ENCODE results near the gene ACAD10. TPM values are rescaled to one million over a fixed set of nuclear protein-coding genes. Genes with fewer than 3 reads are reported as not detected.
"Not testable (repeated sequence)": the region's sequence is repeated elsewhere in the genome, so short reads cannot be mapped to it uniquely, and the experiment has no call there.

Gene ACAD10
- total and polyA plus RNA-seq, 4 donors = 10.1 to 38.6 (median 17.5) TPM

DNA sequence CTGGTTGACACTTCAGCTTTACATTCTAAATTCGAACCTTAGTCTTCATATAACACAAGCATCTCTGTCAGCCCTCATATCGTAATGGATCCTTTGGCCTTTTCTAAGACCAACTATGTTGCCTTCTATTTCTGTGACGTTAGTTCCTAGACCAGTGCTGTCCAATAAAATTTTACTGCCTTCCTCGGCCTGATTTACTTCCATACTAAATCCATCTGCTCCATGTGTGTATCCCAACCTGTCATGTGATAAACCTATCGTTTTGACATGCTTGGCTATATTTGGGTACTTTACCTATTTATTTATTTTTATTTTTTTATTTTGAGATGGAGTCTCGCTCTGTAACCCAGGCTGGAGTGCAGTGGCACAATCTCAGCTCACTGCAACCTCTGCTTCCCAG, 20.3 kb downstream of the ACAD10 start:
- Histone ChIP-seq H3K36me3 (ENCODE audit: control insufficient read depth in 4 of 4, insufficient read depth in 4 of 4, low read length in 4 of 4) (peaks cover 30 to 34% (median 32%) of the 10 kb centered on the region in 4 donors), H3K27me3 (ENCODE audit: control insufficient read depth in 3 of 3, insufficient read depth in 3 of 3, low read length in 2 of 3) (no peaks in the 10 kb centered on the region), H3K9me3 (ENCODE audit: control insufficient read depth in 4 of 4, insufficient read depth in 3 of 4, low read length in 3 of 4) (no peaks in the 10 kb centered on the region), H3K27ac (ENCODE audit: low read depth in 1 of 2, low read length in 1 of 2) (no peak overlapping the region), H3K4me3 (no peak overlapping the region), H3K9ac (ENCODE audit: insufficient read depth in 1 of 2, low read length in 2 of 2) (no peak overlapping the region), H3K4me1 (ENCODE audit: control insufficient read depth in 5 of 5, insufficient read depth in 5 of 5, low read length in 5 of 5) (no peaks in the 10 kb centered on the region)
- TF ChIP-seq, protein P1, sequence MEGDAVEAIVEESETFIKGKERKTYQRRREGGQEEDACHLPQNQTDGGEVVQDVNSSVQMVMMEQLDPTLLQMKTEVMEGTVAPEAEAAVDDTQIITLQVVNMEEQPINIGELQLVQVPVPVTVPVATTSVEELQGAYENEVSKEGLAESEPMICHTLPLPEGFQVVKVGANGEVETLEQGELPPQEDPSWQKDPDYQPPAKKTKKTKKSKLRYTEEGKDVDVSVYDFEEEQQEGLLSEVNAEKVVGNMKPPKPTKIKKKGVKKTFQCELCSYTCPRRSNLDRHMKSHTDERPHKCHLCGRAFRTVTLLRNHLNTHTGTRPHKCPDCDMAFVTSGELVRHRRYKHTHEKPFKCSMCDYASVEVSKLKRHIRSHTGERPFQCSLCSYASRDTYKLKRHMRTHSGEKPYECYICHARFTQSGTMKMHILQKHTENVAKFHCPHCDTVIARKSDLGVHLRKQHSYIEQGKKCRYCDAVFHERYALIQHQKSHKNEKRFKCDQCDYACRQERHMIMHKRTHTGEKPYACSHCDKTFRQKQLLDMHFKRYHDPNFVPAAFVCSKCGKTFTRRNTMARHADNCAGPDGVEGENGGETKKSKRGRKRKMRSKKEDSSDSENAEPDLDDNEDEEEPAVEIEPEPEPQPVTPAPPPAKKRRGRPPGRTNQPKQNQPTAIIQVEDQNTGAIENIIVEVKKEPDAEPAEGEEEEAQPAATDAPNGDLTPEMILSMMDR (IDR thresholded peaks at IDR 0.05; ENCODE audit: control extremely low read depth, extremely low read depth) = no peak
- DNase-seq (no peak), ATAC-seq (ENCODE audit: insufficient read depth, low FRiP score) (no peak)
- WGBS, 2 donors = 93 to 96% methylated on average over 6 of the region's 6 CpGs

DNA sequence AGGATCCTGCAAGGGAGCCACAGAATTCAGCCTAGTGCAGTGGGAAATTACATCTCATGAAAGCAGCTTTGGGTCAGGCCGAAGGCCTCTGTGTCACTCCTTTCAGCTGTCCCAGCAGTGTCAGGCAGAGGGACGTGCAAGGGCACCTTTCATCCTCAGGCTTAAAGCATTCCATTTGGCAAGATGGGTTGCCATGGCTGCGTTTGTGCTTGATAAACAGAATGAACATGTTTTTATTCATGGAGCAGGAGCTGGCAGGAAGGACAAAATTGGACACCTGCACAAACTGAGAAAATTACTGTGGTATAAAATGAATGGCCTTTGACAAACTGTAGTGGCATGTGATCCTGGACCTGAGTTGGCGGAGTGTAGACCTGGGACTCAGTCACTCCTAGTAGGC, 29.4 kb downstream of the ACAD10 start:
- Histone ChIP-seq H3K9me3 (ENCODE audit: control insufficient read depth in 4 of 4, insufficient read depth in 3 of 4, low read length in 3 of 4) (no peaks in the 10 kb centered on the region), H3K36me3 (ENCODE audit: control insufficient read depth in 4 of 4, insufficient read depth in 4 of 4, low read length in 4 of 4) (peaks cover 6 to 39% (median 18%) of the 10 kb centered on the region in 4 donors), H3K27me3 (ENCODE audit: control insufficient read depth in 3 of 3, insufficient read depth in 3 of 3, low read length in 2 of 3) (no peaks in the 10 kb centered on the region), H3K4me3 (no peak overlapping the region), H3K9ac (ENCODE audit: insufficient read depth in 1 of 2, low read length in 2 of 2) (no peak overlapping the region), H3K27ac (ENCODE audit: low read depth in 1 of 2, low read length in 1 of 2) (peak overlapping the region in 1 of 2 donors; percentile 59), H3K4me1 (ENCODE audit: control insufficient read depth in 5 of 5, insufficient read depth in 5 of 5, low read length in 5 of 5) (peaks cover 0 to 5% (median 0%) of the 10 kb centered on the region in 5 donors)
- TF ChIP-seq, protein P1 (IDR thresholded peaks at IDR 0.05; ENCODE audit: control extremely low read depth, extremely low read depth) = no peak
- ATAC-seq (ENCODE audit: insufficient read depth, low FRiP score) (no peak), DNase-seq (peak; percentile 3 to 18 (median 6))
- 79 to 86% methylated on average over 4 of the region's 4 CpGs for WGBS, 2 donors

DNA sequence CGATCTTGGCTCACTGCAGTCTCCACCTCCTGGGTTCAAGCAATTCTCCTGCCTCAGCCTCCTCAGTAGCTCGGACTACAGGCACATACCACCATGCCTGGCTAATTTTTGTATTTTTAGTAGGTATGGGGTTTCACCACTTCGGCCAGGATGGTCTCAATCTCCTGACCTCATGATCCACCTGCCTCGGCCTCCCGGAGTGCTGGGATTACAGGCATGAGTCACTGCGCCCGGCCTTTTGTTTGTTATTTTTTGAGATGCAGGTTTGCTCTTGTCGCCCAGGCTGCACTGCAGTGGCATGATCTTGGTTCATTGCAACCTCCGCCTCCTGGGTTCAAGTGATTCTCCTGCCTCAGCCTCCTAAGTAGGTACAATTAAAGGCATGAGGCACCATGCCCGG, 33.5 kb downstream of the ACAD10 start:
- not testable (repeated sequence) for H3K9ac ChIP-seq (ENCODE audit: insufficient read depth in 1 of 2, low read length in 2 of 2); H3K9me3 ChIP-seq (ENCODE audit: control insufficient read depth in 4 of 4, insufficient read depth in 3 of 4, low read length in 3 of 4); H3K27me3 ChIP-seq (ENCODE audit: control insufficient read depth in 3 of 3, insufficient read depth in 3 of 3, low read length in 2 of 3); H3K4me1 ChIP-seq (ENCODE audit: control insufficient read depth in 5 of 5, insufficient read depth in 5 of 5, low read length in 5 of 5); DNase-seq; H3K4me3 ChIP-seq; ATAC-seq (ENCODE audit: insufficient read depth, low FRiP score); H3K27ac ChIP-seq (ENCODE audit: low read depth in 1 of 2, low read length in 1 of 2)
- 91 to 96% methylated on average over 10 of the region's 10 CpGs for WGBS, 2 donors
- peaks cover 0 to 32% (median 14%) of the 10 kb centered on the region in 4 donors for H3K36me3 ChIP-seq (ENCODE audit: control insufficient read depth in 4 of 4, insufficient read depth in 4 of 4, low read length in 4 of 4)

DNA sequence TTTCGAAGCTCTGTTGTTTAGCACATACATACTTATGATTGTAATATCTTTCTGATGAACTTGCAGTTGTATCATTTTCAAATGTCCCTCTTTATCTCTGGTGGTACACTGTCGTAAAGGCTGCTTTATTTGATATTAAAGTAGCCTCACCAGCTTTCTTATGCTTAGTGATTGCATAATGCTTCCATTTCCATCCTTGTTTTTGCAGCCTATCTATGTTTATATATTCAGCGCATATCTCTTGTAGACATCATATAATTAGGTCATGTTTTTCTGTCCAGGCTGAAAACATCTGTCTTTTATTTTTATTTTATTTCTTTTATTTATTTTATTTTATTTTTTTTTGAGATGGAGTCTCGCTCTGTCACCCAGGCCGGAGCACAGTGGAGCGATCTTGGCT, 34.6 kb downstream of the ACAD10 start:
- H3K4me3 ChIP-seq = no peak overlapping the region
- TF ChIP-seq, protein P1 (IDR thresholded peaks at IDR 0.05; ENCODE audit: control extremely low read depth, extremely low read depth) = no peak
- no peaks in the 10 kb centered on the region for H3K27me3 ChIP-seq (ENCODE audit: control insufficient read depth in 3 of 3, insufficient read depth in 3 of 3, low read length in 2 of 3)
- peaks cover 0 to 5% (median 0%) of the 10 kb centered on the region in 5 donors for H3K4me1 ChIP-seq (ENCODE audit: control insufficient read depth in 5 of 5, insufficient read depth in 5 of 5, low read length in 5 of 5)
- WGBS, 2 donors = 97% methylated on average over 6 of the region's 6 CpGs
- no peak overlapping the region for H3K27ac ChIP-seq (ENCODE audit: low read depth in 1 of 2, low read length in 1 of 2)
- peaks cover 0 to 28% (median 12%) of the 10 kb centered on the region in 4 donors for H3K36me3 ChIP-seq (ENCODE audit: control insufficient read depth in 4 of 4, insufficient read depth in 4 of 4, low read length in 4 of 4)
- DNase-seq (peak in 1 of 3 donors; percentile 4), ATAC-seq (ENCODE audit: insufficient read depth, low FRiP score) (no peak)
- no peak overlapping the region for H3K9ac ChIP-seq (ENCODE audit: insufficient read depth in 1 of 2, low read length in 2 of 2)
- H3K9me3 ChIP-seq (ENCODE audit: control insufficient read depth in 4 of 4, insufficient read depth in 3 of 4, low read length in 3 of 4) = no peaks in the 10 kb centered on the region

DNA sequence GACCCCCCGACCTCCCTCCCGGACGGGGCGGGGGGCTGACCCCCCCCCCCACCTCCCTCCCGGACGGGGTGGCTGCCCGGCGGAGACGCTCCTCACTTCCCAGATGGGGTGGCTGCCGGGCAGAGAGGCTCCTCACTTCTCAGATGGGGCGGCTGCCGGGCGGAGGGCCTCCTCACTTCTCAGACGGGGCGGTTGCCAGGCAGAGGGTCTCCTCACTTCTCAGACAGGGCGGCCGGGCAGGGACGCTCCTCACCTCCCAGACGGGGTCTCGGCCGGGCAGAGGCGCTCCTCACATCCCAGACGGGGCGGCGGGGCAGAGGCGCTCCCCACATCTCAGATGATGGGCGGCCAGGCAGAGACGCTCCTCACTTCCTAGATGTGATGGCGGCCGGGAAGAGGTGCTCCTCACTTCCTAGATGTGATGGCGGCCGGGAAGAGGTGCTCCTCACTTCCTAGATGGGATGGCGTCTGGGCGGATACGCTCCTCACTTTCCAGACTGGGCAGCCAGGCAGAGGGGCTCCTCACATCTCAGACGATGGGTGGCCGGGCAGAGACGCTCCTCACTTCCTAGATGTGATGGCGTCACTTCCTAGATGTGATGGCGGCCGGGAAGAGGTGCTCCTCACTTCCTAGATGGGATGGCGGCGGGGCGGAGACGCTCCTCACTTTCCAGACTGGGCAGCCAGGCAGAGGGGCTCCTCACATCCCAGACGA, 38.0 kb downstream of the ACAD10 start:
- not testable (repeated sequence) for H3K9ac ChIP-seq (ENCODE audit: insufficient read depth in 1 of 2, low read length in 2 of 2); H3K27me3 ChIP-seq (ENCODE audit: control insufficient read depth in 3 of 3, insufficient read depth in 3 of 3, low read length in 2 of 3); DNase-seq; H3K4me3 ChIP-seq; H3K4me1 ChIP-seq (ENCODE audit: control insufficient read depth in 5 of 5, insufficient read depth in 5 of 5, low read length in 5 of 5); H3K9me3 ChIP-seq (ENCODE audit: control insufficient read depth in 4 of 4, insufficient read depth in 3 of 4, low read length in 3 of 4); ATAC-seq (ENCODE audit: insufficient read depth, low FRiP score); H3K27ac ChIP-seq (ENCODE audit: low read depth in 1 of 2, low read length in 1 of 2)
- peaks cover 0 to 15% (median 12%) of the 10 kb centered on the region in 4 donors for H3K36me3 ChIP-seq (ENCODE audit: control insufficient read depth in 4 of 4, insufficient read depth in 4 of 4, low read length in 4 of 4)
- WGBS, 2 donors = 97% methylated on average over 31 to 43 of the region's 46 CpGs

All from lung (tissue), 12 donors.